Upper lobe of left lung (tissue), 6 donors: Measurements from ENCODE around the gene USP22. TPM values are rescaled to one million over a fixed set of nuclear protein-coding genes. Genes with fewer than 3 reads are reported as not detected.
A peak's percentile ranks its signal among the peaks of the same experiment; 100 is the strongest.

Experiments
- ATAC-seq, 2 donors: fragments of 200-7000 bp; cut with Tn5 transposase; one replicate each; pipeline ENCODE4 v1.9.1; 2022; ENCODE audit warnings: mild to moderate bottlenecking in 2 of 2, moderate library complexity in 2 of 2; ENCODE audit not compliant: low FRiP score in 2 of 2
- DNase-seq, 2 donors: peaks; one replicate each; pipeline ENCODE4 v3.0.0-alpha.2; 2019 to 2020
- H3K27ac ChIP-seq, 4 donors: fragments of 200-600 bp; sonication (generic); one replicate each; pipeline ENCODE4 v1.5.1; 2016 to 2019
- H3K27me3 ChIP-seq, 4 donors: fragments of 200-600 bp; sonication (generic); one replicate each; pipeline ENCODE4 v1.5.1; 2017 to 2019
- H3K36me3 ChIP-seq, 4 donors: fragments of 200-600 bp; sonication (generic); one replicate each; pipeline ENCODE4 v1.5.1; 2016 to 2019
- H3K4me1 ChIP-seq, 4 donors: fragments of 200-600 bp; sonication (generic); one replicate each; pipeline ENCODE4 v1.5.1; 2018 to 2019
- H3K4me3 ChIP-seq, 4 donors: fragments of 200-600 bp; sonication (generic); one replicate each; pipeline ENCODE4 v1.5.1; 2017 to 2019; ENCODE audit warnings: mild to moderate bottlenecking in 2 of 4, moderate library complexity in 1 of 4
- H3K9me3 ChIP-seq, 4 donors: fragments of 200-600 bp; sonication (generic); one replicate each; pipeline ENCODE4 v1.5.1; 2018 to 2019
- CTCF ChIP-seq, 6 experiments: fragments of 450-650 bp in 4 of 6; fragments of 200-600 bp in 2 of 6; sonication (generic) in 2 of 6; IDR thresholded peaks; one replicate each; pipeline ENCODE4 v1.5.1; 2016 to 2019; ENCODE audit warnings: antibody characterized with exemption in 6 of 6
- EP300 ChIP-seq, 4 donors: sonication (generic); formaldehyde crosslinking; IDR thresholded peaks; one replicate each; pipeline ENCODE4 v1.5.1; 2017; ENCODE audit warnings: antibody characterized with exemption in 4 of 4, control low read depth in 2 of 4
- POLR2A ChIP-seq, 4 donors: fragments of 450-650 bp; IDR thresholded peaks; one replicate each; pipeline ENCODE4 v1.5.1; 2016 to 2017; ENCODE audit warnings: antibody characterized with exemption in 4 of 4, mild to moderate bottlenecking in 2 of 4
- POLR2AphosphoS5 ChIP-seq, 2 donors: sonication (generic); formaldehyde crosslinking; IDR thresholded peaks; one replicate each; pipeline ENCODE4 v1.5.1; 2017; ENCODE audit warnings: antibody characterized with exemption in 2 of 2
- WGBS, 2 donors: methylation state at CpG; one replicate each; pipeline ENCODE4 v1.1.5; 2017 to 2018; 5-methylcytosine and 5-hydroxymethylcytosine counted together
- total RNA-seq, 6 donors: library from RNA; depleted of rRNA in 4 of 6; stranded (reverse); fragments of >200 nt in 4 of 6; gene quantifications; one replicate each; pipeline versions ENCODE4 v1.1.0 to v1.2.1, GENCODE V29; 2016 to 2021
- donor health status: DM: no; HTN: no; CAD: no; lungs with moderate emphysema.
- donor health status: DM: no; HTN: yes; CAD: no; lungs with severe emphysema.

USP22 gene
- total RNA-seq, 6 donors from 2014 or later, result 134 to 302 (median 177) TPM

GRCh38 chr17:21034340-21035235 lies 8.2 kb downstream of the USP22 start:
- H3K27me3 ChIP-seq, result no peaks in the 10 kb centered on the region
- 29 to 32% methylated on average over 13 of the region's 13 CpGs for WGBS, 2 donors
- ATAC-seq (peak in 1 of 2 donors; percentile 52), DNase-seq (no peak)
- H3K9me3 ChIP-seq, result no peaks in the 10 kb centered on the region
- no peak for TF ChIP-seq CTCF (IDR thresholded peaks at IDR 0.05)
- TF ChIP-seq POLR2AphosphoS5 (IDR thresholded peaks at IDR 0.05), result no peak
- TF ChIP-seq POLR2A (IDR thresholded peaks at IDR 0.05), result no peak
- TF ChIP-seq EP300 (IDR thresholded peaks at IDR 0.05), result no peak
- peaks cover 74 to 96% (median 90%) of the 10 kb centered on the region in 4 donors for H3K4me1 ChIP-seq
- peak overlapping the region; percentile 13 to 56 (median 26) for H3K27ac ChIP-seq
- H3K36me3 ChIP-seq, result peaks cover 0 to 3% (median 0%) of the 10 kb centered on the region in 4 donors
- peak overlapping the region in 1 of 4 donors; percentile 10 for H3K4me3 ChIP-seq

- TF ChIP-seq EP300 (IDR thresholded peaks at IDR 0.05), result no peak
- TF ChIP-seq POLR2AphosphoS5 (IDR thresholded peaks at IDR 0.05), result no peak
- TF ChIP-seq CTCF (IDR thresholded peaks at IDR 0.05), result no peak
- no peak for TF ChIP-seq POLR2A (IDR thresholded peaks at IDR 0.05)
- DNase-seq (no peak), ATAC-seq (no peak)
- Histone ChIP-seq H3K4me1 (peaks cover 80 to 92% (median 87%) of the 10 kb centered on the region in 4 donors), H3K9me3 (no peaks in the 10 kb centered on the region), H3K36me3 (peaks cover 0 to 3% (median 1%) of the 10 kb centered on the region in 4 donors), H3K4me3 (no peak overlapping the region), H3K27ac (peak overlapping the region in 2 of 4 donors; percentile 2 to 9), H3K27me3 (no peaks in the 10 kb centered on the region)
- WGBS, 2 donors, result 71 to 77% methylated on average over 2 of the region's 2 CpGs
Measured at GRCh38 chr17:21033350-21033749, 9.5 kb downstream of the USP22 start.

- Histone ChIP-seq H3K4me1 (peaks cover 65 to 78% (median 72%) of the 10 kb centered on the region in 4 donors), H3K4me3 (no peak overlapping the region), H3K27me3 (no peaks in the 10 kb centered on the region), H3K27ac (no peak overlapping the region), H3K36me3 (peaks cover under 1 to 18% (median 16%) of the 10 kb centered on the region in 4 donors), H3K9me3 (no peaks in the 10 kb centered on the region)
- DNase-seq (no peak), ATAC-seq (no peak)
- TF ChIP-seq POLR2A (IDR thresholded peaks at IDR 0.05), result no peak
- TF ChIP-seq POLR2AphosphoS5 (IDR thresholded peaks at IDR 0.05), result no peak
- TF ChIP-seq CTCF (IDR thresholded peaks at IDR 0.05), result no peak
- no peak for TF ChIP-seq EP300 (IDR thresholded peaks at IDR 0.05)
- 73 to 78% methylated on average over 8 of the region's 8 CpGs for WGBS, 2 donors
Measured at GRCh38 chr17:21031756-21032396, 10.9 kb downstream of the USP22 start.

- H3K4me1 ChIP-seq, result peaks cover 53 to 68% (median 58%) of the 10 kb centered on the region in 4 donors
- H3K27me3 ChIP-seq, result no peaks in the 10 kb centered on the region
- H3K9me3 ChIP-seq, result no peaks in the 10 kb centered on the region
- no peak overlapping the region for H3K27ac ChIP-seq
- H3K4me3 ChIP-seq, result no peak overlapping the region
- H3K36me3 ChIP-seq, result peaks cover 8 to 31% (median 28%) of the 10 kb centered on the region in 4 donors
- ATAC-seq, result no peak
- DNase-seq, result no peak
- TF ChIP-seq POLR2AphosphoS5 (IDR thresholded peaks at IDR 0.05) (no peak), EP300 (IDR thresholded peaks at IDR 0.05) (no peak), POLR2A (IDR thresholded peaks at IDR 0.05) (no peak), CTCF (IDR thresholded peaks at IDR 0.05) (no peak)
- 77 to 78% methylated on average over 7 of the region's 7 CpGs for WGBS, 2 donors
Measured at GRCh38 chr17:21030375-21030774, 12.4 kb downstream of the USP22 start.
